ENCODE data around the gene PLPP1.

Gene PLPP1

DNA sequence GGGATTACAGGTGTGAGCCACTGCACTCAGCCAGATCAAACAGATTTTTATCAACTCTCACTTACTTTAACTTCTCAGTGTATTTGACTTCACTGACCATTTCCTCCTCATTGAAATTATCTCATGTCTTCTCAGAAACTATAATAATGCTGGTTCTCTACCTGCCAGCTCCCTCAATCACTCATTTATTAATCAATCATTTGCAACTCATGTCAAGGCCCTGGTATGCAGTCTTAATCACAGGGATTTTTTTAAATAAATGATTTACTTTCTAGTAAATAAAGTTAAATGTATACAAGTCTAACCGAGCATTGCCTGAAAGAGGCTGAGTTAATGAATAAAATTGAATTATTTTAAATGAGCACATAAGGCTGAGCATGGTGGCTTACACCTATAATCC is 63.3 kb downstream of the PLPP1 start:
- H3K36me3 ChIP-seq (ENCODE audit: control insufficient read depth, low read length) = no peaks in the 10 kb centered on the region

DNA sequence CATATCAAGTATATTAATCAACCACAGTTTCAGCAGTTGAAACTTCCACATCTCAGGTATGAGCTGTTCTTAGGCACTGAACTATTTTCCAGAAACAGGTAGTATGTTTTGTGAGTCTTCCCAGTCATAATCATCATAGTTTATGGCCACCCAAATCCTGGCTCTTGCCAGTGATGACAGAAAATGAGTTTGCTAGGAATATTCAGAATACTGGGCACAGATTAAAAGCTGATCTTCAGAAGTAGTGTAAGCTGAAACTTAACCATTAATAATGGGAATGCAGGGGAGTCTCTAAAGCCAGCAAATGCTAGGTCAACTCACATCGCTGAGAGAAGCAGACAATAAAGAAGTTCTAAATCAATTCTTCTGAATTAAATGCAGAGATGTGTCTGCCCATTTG is 64.5 kb downstream of the PLPP1 start:
- TF ChIP-seq EZH2phosphoT487 (IDR thresholded peaks at IDR 0.05; ENCODE audit: borderline replicate concordance, low read length) = no peak
- TF ChIP-seq, protein P1, sequence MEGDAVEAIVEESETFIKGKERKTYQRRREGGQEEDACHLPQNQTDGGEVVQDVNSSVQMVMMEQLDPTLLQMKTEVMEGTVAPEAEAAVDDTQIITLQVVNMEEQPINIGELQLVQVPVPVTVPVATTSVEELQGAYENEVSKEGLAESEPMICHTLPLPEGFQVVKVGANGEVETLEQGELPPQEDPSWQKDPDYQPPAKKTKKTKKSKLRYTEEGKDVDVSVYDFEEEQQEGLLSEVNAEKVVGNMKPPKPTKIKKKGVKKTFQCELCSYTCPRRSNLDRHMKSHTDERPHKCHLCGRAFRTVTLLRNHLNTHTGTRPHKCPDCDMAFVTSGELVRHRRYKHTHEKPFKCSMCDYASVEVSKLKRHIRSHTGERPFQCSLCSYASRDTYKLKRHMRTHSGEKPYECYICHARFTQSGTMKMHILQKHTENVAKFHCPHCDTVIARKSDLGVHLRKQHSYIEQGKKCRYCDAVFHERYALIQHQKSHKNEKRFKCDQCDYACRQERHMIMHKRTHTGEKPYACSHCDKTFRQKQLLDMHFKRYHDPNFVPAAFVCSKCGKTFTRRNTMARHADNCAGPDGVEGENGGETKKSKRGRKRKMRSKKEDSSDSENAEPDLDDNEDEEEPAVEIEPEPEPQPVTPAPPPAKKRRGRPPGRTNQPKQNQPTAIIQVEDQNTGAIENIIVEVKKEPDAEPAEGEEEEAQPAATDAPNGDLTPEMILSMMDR (IDR thresholded peaks at IDR 0.05; ENCODE audit: low read depth, low read length, poor library complexity, severe bottlenecking) = no peak
- no peaks in the 10 kb centered on the region for H4K20me1 ChIP-seq (ENCODE audit: control insufficient read depth, insufficient read depth, low read depth, low read length)
- H3K4me1 ChIP-seq (ENCODE audit: control insufficient read depth, low read length) = peaks cover 8% of the 10 kb centered on the region
- no peaks in the 10 kb centered on the region for H3K36me3 ChIP-seq (ENCODE audit: control insufficient read depth, low read length)
- H3K27me3 ChIP-seq (ENCODE audit: control insufficient read depth, low read length) = no peaks in the 10 kb centered on the region
- H3F3A ChIP-seq (ENCODE audit: control insufficient read depth, insufficient read depth) = no peaks in the 10 kb centered on the region
- no peak overlapping the region for H3K27ac ChIP-seq (ENCODE audit: low read depth, low read length)
- no peaks in the 10 kb centered on the region for H3K9me2 ChIP-seq (replicated peaks; ENCODE audit: control insufficient read depth, low read length)
- no peak overlapping the region for H3K4me2 ChIP-seq (ENCODE audit: low read length)
- H3K9me3 ChIP-seq (ENCODE audit: control insufficient read depth, insufficient read depth, low read length) = no peaks in the 10 kb centered on the region
- H3K4me3 ChIP-seq (ENCODE audit: low read length) = no peak overlapping the region
- H3K79me2 ChIP-seq (ENCODE audit: control insufficient read depth, low read length) = no peaks in the 10 kb centered on the region

More for the DNA sequence above, 63.3 kb downstream of the PLPP1 start:
- Histone ChIP-seq H3K4me2 (ENCODE audit: low read length) (no peak overlapping the region), H3K79me2 (ENCODE audit: control insufficient read depth, low read length) (no peaks in the 10 kb centered on the region), H3K27ac (ENCODE audit: low read depth, low read length) (no peak overlapping the region), H4K20me1 (ENCODE audit: control insufficient read depth, insufficient read depth, low read depth, low read length) (no peaks in the 10 kb centered on the region), H3K27me3 (ENCODE audit: control insufficient read depth, low read length) (no peaks in the 10 kb centered on the region), H3K4me3 (ENCODE audit: low read length) (no peak overlapping the region), H3K9me3 (ENCODE audit: control insufficient read depth, insufficient read depth, low read length) (no peaks in the 10 kb centered on the region), H3K4me1 (ENCODE audit: control insufficient read depth, low read length) (peaks cover 8% of the 10 kb centered on the region), H3F3A (ENCODE audit: control insufficient read depth, insufficient read depth) (no peaks in the 10 kb centered on the region), H3K9me2 (replicated peaks; ENCODE audit: control insufficient read depth, low read length) (no peaks in the 10 kb centered on the region)
- TF ChIP-seq, protein P1 (IDR thresholded peaks at IDR 0.05; ENCODE audit: low read depth, low read length, poor library complexity, severe bottlenecking) = no peak
- TF ChIP-seq EZH2phosphoT487 (IDR thresholded peaks at IDR 0.05; ENCODE audit: borderline replicate concordance, low read length) = no peak

DNA sequence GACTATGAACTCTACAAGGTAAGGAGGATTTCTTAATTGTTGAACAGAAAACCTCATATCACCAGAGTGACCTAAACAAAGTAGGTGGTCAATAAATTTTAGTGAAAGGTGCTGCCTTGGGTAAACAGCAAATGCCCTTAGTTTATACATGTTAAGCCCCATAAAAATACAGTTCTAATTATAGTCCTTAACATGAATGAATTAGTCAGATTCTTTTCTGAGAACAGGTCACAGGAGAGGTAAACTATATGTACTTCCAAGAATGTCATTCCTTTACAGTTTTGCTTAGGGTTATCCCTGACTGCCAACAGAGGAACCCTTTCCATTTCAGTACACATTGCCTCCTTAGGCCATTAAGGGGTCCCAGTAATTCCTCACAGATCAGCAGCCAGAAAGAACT is 64.9 kb downstream of the PLPP1 start:
- TF ChIP-seq, protein P1 (IDR thresholded peaks at IDR 0.05; ENCODE audit: low read depth, low read length, poor library complexity, severe bottlenecking) = no peak
- TF ChIP-seq EZH2phosphoT487 (IDR thresholded peaks at IDR 0.05; ENCODE audit: borderline replicate concordance, low read length) = no peak

More for the DNA sequence above, 64.9 kb downstream of the PLPP1 start:
- Histone ChIP-seq H3K4me2 (ENCODE audit: low read length) (no peak overlapping the region), H3F3A (ENCODE audit: control insufficient read depth, insufficient read depth) (no peaks in the 10 kb centered on the region), H3K79me2 (ENCODE audit: control insufficient read depth, low read length) (no peaks in the 10 kb centered on the region), H3K9me3 (ENCODE audit: control insufficient read depth, insufficient read depth, low read length) (no peaks in the 10 kb centered on the region), H3K4me3 (ENCODE audit: low read length) (no peak overlapping the region), H3K27me3 (ENCODE audit: control insufficient read depth, low read length) (no peaks in the 10 kb centered on the region), H3K27ac (ENCODE audit: low read depth, low read length) (no peak overlapping the region), H4K20me1 (ENCODE audit: control insufficient read depth, insufficient read depth, low read depth, low read length) (no peaks in the 10 kb centered on the region), H3K36me3 (ENCODE audit: control insufficient read depth, low read length) (no peaks in the 10 kb centered on the region), H3K4me1 (ENCODE audit: control insufficient read depth, low read length) (peaks cover 8% of the 10 kb centered on the region), H3K9me2 (replicated peaks; ENCODE audit: control insufficient read depth, low read length) (no peaks in the 10 kb centered on the region)
